NCI-H128 (cell line): ENCODE measurements around the gene PSMA4.
"Not testable (repeated sequence)": the region's sequence is repeated elsewhere in the genome, so short reads cannot be mapped to it uniquely, and the experiment has no call there.

Experiments
- DNase-seq: peaks from one replicate; lab custom pipeline; 2025; ENCODE audit not compliant: unreplicated experiment; lab: John Stamatoyannopoulos, UW

PSMA4 gene

GRCh38 chr15:78540141-78540870 lies at the start of gene PSMA4:
Gene PSMA4 (plus strand): TSS chr15:78540444. CDS start chr15:78541928, 1,484 bp downstream.
- peak; percentile 64 for DNase-seq

- DNase-seq: no peak
Observed at GRCh38 chr15:78492872-78493271, 47.4 kb upstream of the PSMA4 start.

GRCh38 chr15:78501857-78502256 lies 38.4 kb upstream of the PSMA4 start:
- DNase-seq: no peak

- no peak for DNase-seq
Observed at GRCh38 chr15:78502641-78503040, 37.6 kb upstream of the PSMA4 start.

- DNase-seq: peak; percentile 88
Observed at GRCh38 chr15:78506971-78507830, 33.0 kb upstream of the PSMA4 start, which contains the start of gene HYKK. Gene HYKK (plus strand): TSS chr15:78507577. CDS start chr15:78513089, 5,512 bp downstream.

GRCh38 chr15:78507831-78508160 lies 32.4 kb upstream of the PSMA4 start:
- DNase-seq: no peak

GRCh38 chr15:78508272-78508671 lies 32.0 kb upstream of the PSMA4 start:
- DNase-seq: no peak

GRCh38 chr15:78509726-78510312 lies 30.4 kb upstream of the PSMA4 start:
- DNase-seq: no peak

GRCh38 chr15:78520035-78520434 lies 20.2 kb upstream of the PSMA4 start:
- DNase-seq: not testable (repeated sequence)

GRCh38 chr15:78524230-78524629 lies 16.0 kb upstream of the PSMA4 start:
- no peak for DNase-seq

- no peak for DNase-seq
Observed at GRCh38 chr15:78527325-78527724, 12.9 kb upstream of the PSMA4 start.

GRCh38 chr15:78533331-78533730 lies 6.9 kb upstream of the PSMA4 start:
- no peak for DNase-seq

- DNase-seq: no peak
Observed at GRCh38 chr15:78536134-78536533, 4.1 kb upstream of the PSMA4 start.

- DNase-seq: no peak
Observed at GRCh38 chr15:78537266-78537905, 2.9 kb upstream of the PSMA4 start.

GRCh38 chr15:78538358-78538757 lies 1.9 kb upstream of the PSMA4 start:
- DNase-seq: no peak

GRCh38 chr15:78539464-78540140 lies 642 bp upstream of the PSMA4 start:
- DNase-seq: not testable (repeated sequence)

GRCh38 chr15:78540871-78541743 lies 863 bp downstream of the PSMA4 start:
- no peak for DNase-seq

GRCh38 chr15:78541744-78542034 lies 1.4 kb downstream of the PSMA4 start:
- DNase-seq: no peak

- DNase-seq: no peak
Observed at GRCh38 chr15:78542647-78543046, 2.4 kb downstream of the PSMA4 start.

- DNase-seq: no peak
Observed at GRCh38 chr15:78550194-78550593, 9.9 kb downstream of the PSMA4 start.
